Measurements from ENCODE around the gene PGM2L1. TPM values are rescaled to one million over a fixed set of nuclear protein-coding genes. Genes with fewer than 3 reads are reported as not detected.

PGM2L1 gene
- total RNA-seq, 1 donor from 2014 or later: 15.9 TPM

GRCh38 chr11:74392256-74392655 is 6.0 kb downstream of the PGM2L1 start:
- peaks cover 3% of the 10 kb centered on the region for H3K4me1 ChIP-seq
- H3K79me2 ChIP-seq (ENCODE audit: low read depth): peaks cover 16% of the 10 kb centered on the region
- Mint-ChIP-seq H3K4me3 (no peak overlapping the region), H3K4me1 (peaks cover 7% of the 10 kb centered on the region), H3K9me3 (no peaks in the 10 kb centered on the region), H3K27me3 (ENCODE audit: insufficient read depth, low read depth) (no peaks in the 10 kb centered on the region), H3K36me3 (peaks cover 2% of the 10 kb centered on the region), H3K27ac (no peak overlapping the region)
- no peaks in the 10 kb centered on the region for H4K20me1 ChIP-seq (ENCODE audit: low read depth)
- H3F3A ChIP-seq (ENCODE audit: low read depth): no peaks in the 10 kb centered on the region
- no peaks in the 10 kb centered on the region for H3K36me3 ChIP-seq
- H3K9ac ChIP-seq: no peak overlapping the region
- no peaks in the 10 kb centered on the region for H3K27me3 ChIP-seq
- H3K9me3 ChIP-seq (ENCODE audit: low read depth): no peaks in the 10 kb centered on the region
- no peak for TF ChIP-seq EZH2phosphoT487 (IDR thresholded peaks at IDR 0.05)
- TF ChIP-seq EZH2 (IDR thresholded peaks at IDR 0.05): no peak
- no peak for TF ChIP-seq CTCF (IDR thresholded peaks at IDR 0.05)
- H3K4me3 ChIP-seq: no peak overlapping the region
- DNase-seq (ENCODE audit: low spot score): no peak
- H3K4me2 ChIP-seq: no peak overlapping the region
- H2AFZ ChIP-seq (replicated peaks): no peak overlapping the region
- H3K27ac ChIP-seq: no peak overlapping the region

DNA sequence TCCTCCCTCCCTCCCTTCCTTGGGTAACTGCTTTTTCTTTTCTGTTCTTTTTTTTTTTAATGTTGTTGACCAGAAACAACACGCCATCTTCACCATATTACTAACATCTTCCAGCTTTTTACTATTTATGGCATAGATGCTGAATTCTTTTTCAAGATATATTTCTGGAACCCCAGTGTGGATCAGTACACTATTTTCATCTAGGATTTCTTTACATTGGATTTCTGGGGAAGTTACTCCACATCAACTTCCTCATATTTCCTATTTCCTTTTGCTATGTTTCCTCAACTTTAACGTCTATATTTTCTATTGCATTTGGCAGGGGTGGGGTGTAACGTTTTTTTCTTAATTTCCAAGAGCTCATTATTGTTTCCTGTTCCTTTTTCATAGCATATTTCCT is 7.0 kb downstream of the PGM2L1 start:
- Histone ChIP-seq H3F3A (ENCODE audit: low read depth) (no peaks in the 10 kb centered on the region), H3K27me3 (no peaks in the 10 kb centered on the region), H3K4me2 (no peak overlapping the region), H3K4me3 (no peak overlapping the region), H3K79me2 (ENCODE audit: low read depth) (peaks cover 6% of the 10 kb centered on the region), H2AFZ (replicated peaks) (no peak overlapping the region), H3K27ac (no peak overlapping the region), H4K20me1 (ENCODE audit: low read depth) (no peaks in the 10 kb centered on the region), H3K36me3 (no peaks in the 10 kb centered on the region), H3K4me1 (no peaks in the 10 kb centered on the region), H3K9ac (no peak overlapping the region), H3K9me3 (ENCODE audit: low read depth) (no peaks in the 10 kb centered on the region)
- Mint-ChIP-seq H3K9me3 (no peaks in the 10 kb centered on the region), H3K27me3 (ENCODE audit: insufficient read depth, low read depth) (no peaks in the 10 kb centered on the region), H3K27ac (no peak overlapping the region), H3K4me1 (peaks cover 2% of the 10 kb centered on the region), H3K36me3 (peaks cover 2% of the 10 kb centered on the region), H3K4me3 (no peak overlapping the region)
- DNase-seq (ENCODE audit: low spot score): no peak
- TF ChIP-seq EZH2phosphoT487 (IDR thresholded peaks at IDR 0.05): no peak
- no peak for TF ChIP-seq EZH2 (IDR thresholded peaks at IDR 0.05)
- no peak for TF ChIP-seq CTCF (IDR thresholded peaks at IDR 0.05)

GRCh38 chr11:74390697-74391096 is 7.5 kb downstream of the PGM2L1 start:
- no peak for DNase-seq (ENCODE audit: low spot score)
- Histone ChIP-seq H3K36me3 (no peaks in the 10 kb centered on the region), H3K9ac (no peak overlapping the region)

More at GRCh38 chr11:74390697-74391096, 7.5 kb downstream of the PGM2L1 start:
- no peak for TF ChIP-seq EZH2 (IDR thresholded peaks at IDR 0.05)
- TF ChIP-seq CTCF (IDR thresholded peaks at IDR 0.05): no peak
- TF ChIP-seq EZH2phosphoT487 (IDR thresholded peaks at IDR 0.05): no peak
- H3K9me3 Mint-ChIP-seq: no peaks in the 10 kb centered on the region
- Histone ChIP-seq H3K4me2 (no peak overlapping the region), H3F3A (ENCODE audit: low read depth) (no peaks in the 10 kb centered on the region), H3K9me3 (ENCODE audit: low read depth) (no peaks in the 10 kb centered on the region), H2AFZ (replicated peaks) (no peak overlapping the region), H3K4me1 (no peaks in the 10 kb centered on the region), H3K4me3 (no peak overlapping the region), H3K27me3 (no peaks in the 10 kb centered on the region), H4K20me1 (ENCODE audit: low read depth) (no peaks in the 10 kb centered on the region), H3K79me2 (ENCODE audit: low read depth) (peaks cover 1% of the 10 kb centered on the region), H3K27ac (no peak overlapping the region)
- H3K27ac Mint-ChIP-seq: no peak overlapping the region
- peaks cover 2% of the 10 kb centered on the region for H3K36me3 Mint-ChIP-seq
- no peaks in the 10 kb centered on the region for H3K27me3 Mint-ChIP-seq (ENCODE audit: insufficient read depth, low read depth)
- peaks cover 2% of the 10 kb centered on the region for H3K4me1 Mint-ChIP-seq
- H3K4me3 Mint-ChIP-seq: no peak overlapping the region

All from neural progenitor cell (in vitro differentiated cells).